Thymus (tissue), 11 donors: Measurements from ENCODE around the gene WASHC3. TPM values are rescaled to one million over a fixed set of nuclear protein-coding genes. Genes with fewer than 3 reads are reported as not detected.
"Not testable (repeated sequence)": the region's sequence is repeated elsewhere in the genome, so short reads cannot be mapped to it uniquely, and the experiment has no call there.

Source experiments
- DNase-seq, 9 donors: peaks; one replicate each; pipeline ENCODE4 v3.0.0-alpha.2; 2013; ENCODE audit warnings: low spot score in 9 of 9, low read depth in 6 of 9, missing footprints in 1 of 9
- H3K27ac ChIP-seq, 2 donors: one replicate each; pipeline ENCODE4 v1.5.1; 2013; ENCODE audit warnings: control low read depth in 1 of 2, low read depth in 1 of 2, low read length in 1 of 2, mild to moderate bottlenecking in 1 of 2, moderate library complexity in 1 of 2
- H3K27me3 ChIP-seq, 2 donors: one replicate each; pipeline ENCODE4 v1.5.1; 2013; ENCODE audit warnings: low read length in 1 of 2; ENCODE audit not compliant: control insufficient read depth in 2 of 2, insufficient read depth in 1 of 2
- H3K36me3 ChIP-seq, 2 donors: one replicate each; pipeline ENCODE4 v1.5.1; 2013; ENCODE audit warnings: low read length in 1 of 2, mild to moderate bottlenecking in 1 of 2, moderate library complexity in 1 of 2; ENCODE audit not compliant: control insufficient read depth in 2 of 2, insufficient read depth in 2 of 2
- H3K4me1 ChIP-seq, 2 donors: one replicate each; pipeline ENCODE4 v1.5.1; 2013; ENCODE audit warnings: low read length in 2 of 2; ENCODE audit not compliant: control insufficient read depth in 2 of 2, insufficient read depth in 2 of 2
- H3K4me3 ChIP-seq, 2 donors: one replicate each; pipeline ENCODE4 v1.5.1; 2013; ENCODE audit warnings: low read length in 2 of 2, control low read depth in 1 of 2, mild to moderate bottlenecking in 1 of 2
- H3K9me3 ChIP-seq, 2 donors: one replicate each; pipeline ENCODE4 v1.5.1; 2013; ENCODE audit warnings: low read length in 1 of 2, mild to moderate bottlenecking in 1 of 2; ENCODE audit not compliant: control insufficient read depth in 2 of 2, insufficient read depth in 1 of 2
- WGBS: extraction: QIAGEN DNeasy Blood & Tissue Kit; methylation state at CpG from one replicate; pipeline ENCODE4 v1.1.7; 2013; 5-methylcytosine and 5-hydroxymethylcytosine counted together
- polyA plus RNA-seq: library from polyadenylated mRNA; stranded (reverse); fragments of 200-250 nt; gene quantifications from one replicate; pipeline ENCODE4 v1.2.3, GENCODE V29; 2013
- total RNA-seq: library from RNA; stranded (reverse); fragments of 120-200 nt; gene quantifications from one replicate; pipeline ENCODE4 v1.2.4, GENCODE V29; 2013
- donor health status: healthy.

The WASHC3 gene
- total and polyA plus RNA-seq, 2 donors: 72.8 to 74.0 TPM

DNA sequence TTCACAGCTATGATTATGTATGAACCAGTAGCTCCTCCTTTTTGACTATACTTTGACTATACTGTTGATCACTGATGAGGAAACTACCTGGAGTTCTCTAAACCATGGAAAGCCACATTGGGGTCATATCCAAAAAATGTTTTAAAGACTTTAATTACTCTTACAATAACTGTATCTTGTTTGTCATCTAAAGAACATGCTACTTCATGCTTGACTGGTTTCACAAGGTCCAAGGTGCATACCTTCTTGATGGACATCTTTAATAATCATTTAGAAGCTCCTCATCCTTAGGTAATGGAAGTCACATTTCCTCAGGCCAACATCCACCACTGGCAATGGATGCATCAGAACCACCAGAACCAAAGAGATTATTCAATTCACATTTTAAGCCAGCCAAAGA lies 29.9 kb downstream of the WASHC3 start:
- Histone ChIP-seq H3K36me3 (no peaks in the 10 kb centered on the region), H3K4me1 (no peaks in the 10 kb centered on the region)
- DNase-seq: no peak

GRCh38 chr12:102029141-102029540 lies 32.6 kb downstream of the WASHC3 start:
- Histone ChIP-seq H3K4me1 (no peaks in the 10 kb centered on the region), H3K36me3 (peaks cover 0 to under 1% of the 10 kb centered on the region in 2 donors), H3K27me3 (no peaks in the 10 kb centered on the region), H3K4me3 (no peak overlapping the region), H3K27ac (no peak overlapping the region), H3K9me3 (no peaks in the 10 kb centered on the region)
- DNase-seq: no peak
- 96% methylated on average over 4 of the region's 4 CpGs for WGBS

More for the DNA sequence above, 29.9 kb downstream of the WASHC3 start:
- H3K4me3 ChIP-seq: no peak overlapping the region
- no peak overlapping the region for H3K27ac ChIP-seq
- no peaks in the 10 kb centered on the region for H3K27me3 ChIP-seq
- H3K9me3 ChIP-seq: no peaks in the 10 kb centered on the region

DNA sequence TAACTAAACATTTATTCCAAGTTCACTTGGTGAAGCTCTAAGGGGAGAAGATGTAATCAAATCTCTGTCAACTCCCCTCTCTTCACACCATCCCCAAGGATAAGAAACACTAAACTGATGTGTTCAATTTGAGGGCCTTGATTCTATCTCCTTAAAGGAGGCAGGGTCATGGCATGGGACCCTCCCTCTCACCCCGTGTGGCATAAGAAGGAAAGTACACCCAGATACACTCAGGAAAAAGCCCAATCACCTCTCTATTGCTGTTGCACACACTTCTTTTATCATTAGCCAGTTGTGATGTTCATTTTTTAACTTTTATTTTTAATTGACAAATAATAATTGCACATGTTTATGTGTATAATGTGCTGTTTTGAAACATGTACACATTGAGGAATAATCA lies 35.1 kb downstream of the WASHC3 start:
- Histone ChIP-seq H3K36me3 (peaks cover 0 to 8% of the 10 kb centered on the region in 2 donors), H3K4me3 (no peak overlapping the region), H3K27me3 (no peaks in the 10 kb centered on the region), H3K27ac (no peak overlapping the region), H3K9me3 (no peaks in the 10 kb centered on the region), H3K4me1 (no peaks in the 10 kb centered on the region)
- DNase-seq: no peak
- 87% methylated on average over 1 of the region's 1 CpG for WGBS

DNA sequence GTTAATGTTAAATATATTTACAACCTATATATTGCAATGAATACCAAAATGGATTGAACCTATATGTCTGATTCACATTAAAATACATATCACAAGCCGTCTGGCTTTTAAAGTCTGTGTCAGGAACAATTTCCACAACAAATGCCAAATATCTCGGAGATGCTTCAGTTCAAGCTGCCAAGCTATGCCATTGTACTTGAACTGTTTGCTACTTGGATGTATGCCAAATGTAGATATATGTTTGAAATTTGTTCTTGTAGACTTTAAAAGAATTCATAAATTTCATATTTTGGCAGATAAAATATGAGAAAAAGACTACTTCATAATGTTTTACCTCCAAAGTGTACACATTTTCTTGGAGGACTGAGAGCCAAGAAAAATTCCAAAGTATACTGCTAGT lies 37.0 kb downstream of the WASHC3 start:
- DNase-seq: no peak

GRCh38 chr12:102023343-102023930 lies 38.4 kb downstream of the WASHC3 start:
- no peak overlapping the region for H3K27ac ChIP-seq
- DNase-seq: no peak
- no peaks in the 10 kb centered on the region for H3K9me3 ChIP-seq
- peaks cover 0 to 8% of the 10 kb centered on the region in 2 donors for H3K36me3 ChIP-seq
- whole genome bisulfite sequencing: over 99% methylated on average over 3 of the region's 3 CpGs
- H3K27me3 ChIP-seq: no peaks in the 10 kb centered on the region
- H3K4me3 ChIP-seq: no peak overlapping the region
- no peaks in the 10 kb centered on the region for H3K4me1 ChIP-seq

More for the DNA sequence above, 37.0 kb downstream of the WASHC3 start:
- no peak overlapping the region for H3K4me3 ChIP-seq
- H3K4me1 ChIP-seq: no peaks in the 10 kb centered on the region
- no peaks in the 10 kb centered on the region for H3K9me3 ChIP-seq
- H3K27ac ChIP-seq: no peak overlapping the region
- no peaks in the 10 kb centered on the region for H3K27me3 ChIP-seq
- WGBS: 94% methylated on average over 2 of the region's 2 CpGs
- H3K36me3 ChIP-seq: peaks cover 0 to 8% of the 10 kb centered on the region in 2 donors

GRCh38 chr12:102022286-102022685 lies 39.5 kb downstream of the WASHC3 start:
- no peaks in the 10 kb centered on the region for H3K9me3 ChIP-seq
- WGBS: 95% methylated on average over 1 of the region's 1 CpG

GRCh38 chr12:102021540-102022246 lies 40.1 kb downstream of the WASHC3 start:
- 96% methylated on average over 2 of the region's 2 CpGs for WGBS
- H3K27me3 ChIP-seq: no peaks in the 10 kb centered on the region
- DNase-seq: no peak
- no peaks in the 10 kb centered on the region for H3K4me1 ChIP-seq
- H3K36me3 ChIP-seq: peaks cover 0 to 8% of the 10 kb centered on the region in 2 donors
- H3K4me3 ChIP-seq: no peak overlapping the region
- H3K27ac ChIP-seq: no peak overlapping the region
- no peaks in the 10 kb centered on the region for H3K9me3 ChIP-seq

More at GRCh38 chr12:102022286-102022685, 39.5 kb downstream of the WASHC3 start:
- Histone ChIP-seq H3K27ac (no peak overlapping the region), H3K27me3 (no peaks in the 10 kb centered on the region), H3K36me3 (peaks cover 0 to 8% of the 10 kb centered on the region in 2 donors), H3K4me1 (no peaks in the 10 kb centered on the region), H3K4me3 (no peak overlapping the region)
- no peak for DNase-seq

- not testable (repeated sequence) for H3K4me1 ChIP-seq, H3K27ac ChIP-seq, DNase-seq, H3K9me3 ChIP-seq, H3K4me3 ChIP-seq, H3K36me3 ChIP-seq, H3K27me3 ChIP-seq
- WGBS: 99% methylated on average over 5 of the region's 5 CpGs
Measured at GRCh38 chr12:102018607-102019006, 43.2 kb downstream of the WASHC3 start.

GRCh38 chr12:102016472-102016871 lies 45.3 kb downstream of the WASHC3 start:
- H3K36me3 ChIP-seq: no peaks in the 10 kb centered on the region
- 98% methylated on average over 1 of the region's 1 CpG for WGBS
- no peaks in the 10 kb centered on the region for H3K4me1 ChIP-seq
- no peak for DNase-seq
- H3K27ac ChIP-seq: no peak overlapping the region
- H3K4me3 ChIP-seq: no peak overlapping the region
- H3K9me3 ChIP-seq: no peaks in the 10 kb centered on the region
- H3K27me3 ChIP-seq: no peaks in the 10 kb centered on the region
